K562 (cell line): ENCODE measurements around the gene PAQR7. TPM values are rescaled to one million over a fixed set of nuclear protein-coding genes. Genes with fewer than 3 reads are reported as not detected.

Source experiments
- NR2C2 ChIP-seq, 2 experiments: fragments of 200-800 bp in 1 of 2; sonication (Bioruptor generic) in 1 of 2; sonication (generic) in 1 of 2; formaldehyde crosslinking in 1 of 2; IDR thresholded peaks; 2 replicates each; pipeline versions ENCODE4 v1.6.1 to v1.8.0; 2016 to 2022; ENCODE audit warnings: mild to moderate bottlenecking in 1 of 2, missing compliant biosample characterization in 1 of 2, missing genetic modification characterization in 1 of 2, missing genetic modification reagents in 1 of 2
- SRSF7 ChIP-seq: fragments of 200-400 bp; formaldehyde crosslinking; optimal IDR thresholded peaks from 2 replicates; pipeline ENCODE3; 2017; ENCODE audit warnings: mild to moderate bottlenecking, low read depth, low read length
- polyA plus RNA-seq, 8 experiments: library from polyadenylated mRNA; depleted of rRNA in 4 of 8; stranded (reverse) in 5 of 8; unstranded in 3 of 8; fragments of >200 nt; fragmentation: Nextera tagmentation in 2 of 8; fragmentation: Illumina TruSeq in 1 of 8; extraction: Ambion mirVana in 2 of 8; extraction: Trizol in 1 of 8; gene quantifications; 2 replicates each; pipeline versions ENCODE4 v1.2.1 to v1.2.3, GENCODE V29; 2011 to 2014; ENCODE audit warnings: inconsistent platforms in 1 of 8, missing spikeins in 1 of 8
- total RNA-seq, 7 experiments: library from RNA; depleted of rRNA in 6 of 7; stranded (reverse); fragments of >200 nt in 6 of 7; fragmentation: Illumina TruSeq in 2 of 7; extraction: Trizol in 2 of 7; gene quantifications; 2 replicates each; pipeline versions ENCODE4 v1.2.1 to v1.2.3, GENCODE V29; 2011 to 2021; ENCODE audit warnings: low replicate concordance in 1 of 7
- TF ChIP-seq, protein P1 (sequence below), 2 experiments: fragments of 450-650 bp in 1 of 2; sonication (generic) in 1 of 2; formaldehyde crosslinking in 1 of 2; IDR thresholded peaks; 2 replicates each; pipeline versions ENCODE4 v1.7.1 to v1.9.0; 2016 to 2022; ENCODE audit warnings: inconsistent platforms in 1 of 2, mild to moderate bottlenecking in 1 of 2, missing genetic modification reagents in 1 of 2
- TF ChIP-seq, protein P2 (sequence below): fragments of 450-650 bp; IDR thresholded peaks from 2 replicates; pipeline ENCODE4 v1.7.0; 2016; ENCODE audit warnings: borderline replicate concordance

Gene PAQR7
- total and polyA plus RNA-seq, 9 of the 15 experiments (the other 6 are each of a cell fraction or from before 2014, with no cell fraction given), result 1.1 to 5.2 (median 2.6) TPM

DNA sequence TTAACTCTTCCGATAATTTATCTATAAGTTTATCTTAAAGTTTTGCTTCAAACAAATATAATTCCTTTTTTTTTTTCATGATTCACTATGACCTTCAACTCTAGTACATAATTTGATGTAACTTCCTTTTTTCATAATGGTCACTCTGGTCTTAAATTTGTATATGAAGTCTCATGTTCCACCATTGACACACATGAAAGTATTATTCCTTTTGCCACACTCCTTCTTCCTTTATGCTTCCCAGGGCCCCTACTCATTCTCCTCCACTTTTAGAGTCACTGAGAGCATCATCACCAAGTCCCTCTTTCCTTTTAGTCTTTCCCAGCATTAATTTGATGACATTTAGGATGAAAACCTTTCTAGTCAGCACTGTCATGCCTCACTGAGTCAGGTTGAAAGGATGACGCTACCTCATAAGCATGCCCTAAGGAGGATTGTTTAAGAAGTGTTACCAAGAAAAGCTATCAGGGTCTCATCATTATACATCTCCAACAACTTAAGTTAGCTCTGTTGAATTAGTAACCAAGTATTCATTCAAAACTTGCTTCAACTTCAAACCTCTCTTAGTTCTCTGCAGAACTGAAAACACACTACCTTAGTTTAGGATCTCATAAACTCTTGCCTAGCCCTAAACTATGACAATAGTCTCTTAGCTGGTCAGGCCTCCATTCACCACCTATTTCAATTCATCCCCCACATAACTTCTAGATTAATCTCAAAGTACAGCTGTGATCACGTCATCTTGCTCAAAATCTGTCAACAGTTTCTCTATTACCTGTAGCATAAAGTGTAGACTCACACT is 30.8 kb downstream of the PAQR7 start (continued):
- TF ChIP-seq, protein P1, sequence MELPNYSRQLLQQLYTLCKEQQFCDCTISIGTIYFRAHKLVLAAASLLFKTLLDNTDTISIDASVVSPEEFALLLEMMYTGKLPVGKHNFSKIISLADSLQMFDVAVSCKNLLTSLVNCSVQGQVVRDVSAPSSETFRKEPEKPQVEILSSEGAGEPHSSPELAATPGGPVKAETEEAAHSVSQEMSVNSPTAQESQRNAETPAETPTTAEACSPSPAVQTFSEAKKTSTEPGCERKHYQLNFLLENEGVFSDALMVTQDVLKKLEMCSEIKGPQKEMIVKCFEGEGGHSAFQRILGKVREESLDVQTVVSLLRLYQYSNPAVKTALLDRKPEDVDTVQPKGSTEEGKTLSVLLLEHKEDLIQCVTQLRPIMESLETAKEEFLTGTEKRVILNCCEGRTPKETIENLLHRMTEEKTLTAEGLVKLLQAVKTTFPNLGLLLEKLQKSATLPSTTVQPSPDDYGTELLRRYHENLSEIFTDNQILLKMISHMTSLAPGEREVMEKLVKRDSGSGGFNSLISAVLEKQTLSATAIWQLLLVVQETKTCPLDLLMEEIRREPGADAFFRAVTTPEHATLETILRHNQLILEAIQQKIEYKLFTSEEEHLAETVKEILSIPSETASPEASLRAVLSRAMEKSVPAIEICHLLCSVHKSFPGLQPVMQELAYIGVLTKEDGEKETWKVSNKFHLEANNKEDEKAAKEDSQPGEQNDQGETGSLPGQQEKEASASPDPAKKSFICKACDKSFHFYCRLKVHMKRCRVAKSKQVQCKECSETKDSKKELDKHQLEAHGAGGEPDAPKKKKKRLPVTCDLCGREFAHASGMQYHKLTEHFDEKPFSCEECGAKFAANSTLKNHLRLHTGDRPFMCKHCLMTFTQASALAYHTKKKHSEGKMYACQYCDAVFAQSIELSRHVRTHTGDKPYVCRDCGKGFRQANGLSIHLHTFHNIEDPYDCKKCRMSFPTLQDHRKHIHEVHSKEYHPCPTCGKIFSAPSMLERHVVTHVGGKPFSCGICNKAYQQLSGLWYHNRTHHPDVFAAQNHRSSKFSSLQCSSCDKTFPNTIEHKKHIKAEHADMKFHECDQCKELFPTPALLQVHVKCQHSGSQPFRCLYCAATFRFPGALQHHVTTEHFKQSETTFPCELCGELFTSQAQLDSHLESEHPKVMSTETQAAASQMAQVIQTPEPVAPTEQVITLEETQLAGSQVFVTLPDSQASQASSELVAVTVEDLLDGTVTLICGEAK (IDR thresholded peaks at IDR 0.05), result no peak
- TF ChIP-seq, protein P1 (CRISPR knock-in tag; IDR thresholded peaks at IDR 0.05), result no peak
- TF ChIP-seq NR2C2 (CRISPR knock-in tag; IDR thresholded peaks at IDR 0.05) (no peak), NR2C2 (tag; IDR thresholded peaks at IDR 0.05) (no peak), SRSF7 (no peak)
- TF ChIP-seq, protein P2, sequence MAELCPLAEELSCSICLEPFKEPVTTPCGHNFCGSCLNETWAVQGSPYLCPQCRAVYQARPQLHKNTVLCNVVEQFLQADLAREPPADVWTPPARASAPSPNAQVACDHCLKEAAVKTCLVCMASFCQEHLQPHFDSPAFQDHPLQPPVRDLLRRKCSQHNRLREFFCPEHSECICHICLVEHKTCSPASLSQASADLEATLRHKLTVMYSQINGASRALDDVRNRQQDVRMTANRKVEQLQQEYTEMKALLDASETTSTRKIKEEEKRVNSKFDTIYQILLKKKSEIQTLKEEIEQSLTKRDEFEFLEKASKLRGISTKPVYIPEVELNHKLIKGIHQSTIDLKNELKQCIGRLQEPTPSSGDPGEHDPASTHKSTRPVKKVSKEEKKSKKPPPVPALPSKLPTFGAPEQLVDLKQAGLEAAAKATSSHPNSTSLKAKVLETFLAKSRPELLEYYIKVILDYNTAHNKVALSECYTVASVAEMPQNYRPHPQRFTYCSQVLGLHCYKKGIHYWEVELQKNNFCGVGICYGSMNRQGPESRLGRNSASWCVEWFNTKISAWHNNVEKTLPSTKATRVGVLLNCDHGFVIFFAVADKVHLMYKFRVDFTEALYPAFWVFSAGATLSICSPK, result no peak
